GM12872 (cell line): ENCODE measurements around the gene NFAT5.

Experiments used
- TF ChIP-seq, protein P1 (sequence below): IDR thresholded peaks from 3 replicates; pipeline ENCODE4 v1.5.1; 2011; ENCODE audit warnings: low read depth, mild to moderate bottlenecking, low read length, moderate library complexity; ENCODE audit not compliant: insufficient read depth

Gene NFAT5

GRCh38 chr16:69680358-69680757 lies 114.6 kb downstream of the NFAT5 start:
- TF ChIP-seq, protein P1, sequence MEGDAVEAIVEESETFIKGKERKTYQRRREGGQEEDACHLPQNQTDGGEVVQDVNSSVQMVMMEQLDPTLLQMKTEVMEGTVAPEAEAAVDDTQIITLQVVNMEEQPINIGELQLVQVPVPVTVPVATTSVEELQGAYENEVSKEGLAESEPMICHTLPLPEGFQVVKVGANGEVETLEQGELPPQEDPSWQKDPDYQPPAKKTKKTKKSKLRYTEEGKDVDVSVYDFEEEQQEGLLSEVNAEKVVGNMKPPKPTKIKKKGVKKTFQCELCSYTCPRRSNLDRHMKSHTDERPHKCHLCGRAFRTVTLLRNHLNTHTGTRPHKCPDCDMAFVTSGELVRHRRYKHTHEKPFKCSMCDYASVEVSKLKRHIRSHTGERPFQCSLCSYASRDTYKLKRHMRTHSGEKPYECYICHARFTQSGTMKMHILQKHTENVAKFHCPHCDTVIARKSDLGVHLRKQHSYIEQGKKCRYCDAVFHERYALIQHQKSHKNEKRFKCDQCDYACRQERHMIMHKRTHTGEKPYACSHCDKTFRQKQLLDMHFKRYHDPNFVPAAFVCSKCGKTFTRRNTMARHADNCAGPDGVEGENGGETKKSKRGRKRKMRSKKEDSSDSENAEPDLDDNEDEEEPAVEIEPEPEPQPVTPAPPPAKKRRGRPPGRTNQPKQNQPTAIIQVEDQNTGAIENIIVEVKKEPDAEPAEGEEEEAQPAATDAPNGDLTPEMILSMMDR: no peak

DNA sequence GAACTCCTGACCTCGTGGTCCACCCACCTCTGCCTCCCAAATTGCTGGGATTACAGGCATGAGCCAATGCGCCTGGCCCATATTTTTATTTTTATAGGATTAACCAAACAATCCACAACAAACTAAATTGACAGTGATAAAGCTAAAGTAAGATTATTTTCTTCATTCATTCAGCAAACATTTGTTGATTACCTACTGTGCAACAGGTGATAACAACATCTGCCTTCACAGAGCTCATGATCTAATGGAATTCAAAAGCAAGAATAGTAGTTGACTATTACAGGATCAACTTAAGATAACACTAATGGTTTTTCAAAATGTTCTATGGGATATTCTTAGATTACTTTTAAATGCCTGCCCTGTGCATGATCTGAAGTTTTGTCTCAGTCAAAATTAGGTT lies 122.8 kb downstream of the NFAT5 start:
- TF ChIP-seq, protein P1: no peak

- TF ChIP-seq, protein P1: no peak
Measured at GRCh38 chr16:69691980-69692911, 126.5 kb downstream of the NFAT5 start.

DNA sequence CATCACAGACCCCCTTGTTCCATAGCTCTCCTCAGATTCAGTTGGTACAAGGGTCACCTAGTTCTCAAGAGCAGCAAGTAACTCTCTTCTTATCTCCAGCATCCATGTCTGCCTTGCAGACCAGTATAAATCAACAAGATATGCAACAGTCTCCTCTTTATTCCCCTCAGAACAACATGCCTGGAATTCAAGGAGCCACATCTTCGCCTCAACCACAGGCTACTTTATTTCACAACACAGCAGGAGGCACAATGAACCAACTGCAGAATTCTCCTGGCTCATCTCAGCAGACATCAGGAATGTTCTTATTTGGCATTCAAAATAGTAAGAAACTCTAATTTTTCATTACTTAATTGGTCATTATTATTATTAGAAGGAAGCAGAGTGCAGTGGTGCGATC lies 128.2 kb downstream of the NFAT5 start:
- TF ChIP-seq, protein P1: no peak

GRCh38 chr16:69698404-69698803 lies 132.6 kb downstream of the NFAT5 start:
- TF ChIP-seq, protein P1: no peak

- TF ChIP-seq, protein P1: no peak
Measured at GRCh38 chr16:69699915-69700314, 134.1 kb downstream of the NFAT5 start.

- TF ChIP-seq, protein P1: no peak
Measured at GRCh38 chr16:69701452-69701851, 135.7 kb downstream of the NFAT5 start.
